ENCODE measurements around the gene KRT39. TPM values are rescaled to one million over a fixed set of nuclear protein-coding genes. Genes with fewer than 3 reads are reported as not detected.

Gene KRT39
- total RNA-seq, 2 donors from 2014 or later: not detected

- H3K4me3 ChIP-seq (ENCODE audit: low read length): peak overlapping the region; percentile 16
- H3K9me3 ChIP-seq (ENCODE audit: control insufficient read depth, low read length): no peaks in the 10 kb centered on the region
- H3K4me1 Mint-ChIP-seq: peaks cover 21% of the 10 kb centered on the region
- H3K36me3 Mint-ChIP-seq (ENCODE audit: low read depth): no peaks in the 10 kb centered on the region
- H3K27ac Mint-ChIP-seq: no peak overlapping the region
- no peaks in the 10 kb centered on the region for H3K27me3 Mint-ChIP-seq (ENCODE audit: insufficient read depth)
- H3K9me3 Mint-ChIP-seq: no peaks in the 10 kb centered on the region
- no peak for DNase-seq
- no peak overlapping the region for H3K4me3 Mint-ChIP-seq
- H3K27me3 ChIP-seq (ENCODE audit: control insufficient read depth, insufficient read depth, low read length, poor library complexity, severe bottlenecking): no peaks in the 10 kb centered on the region
- H3K27ac ChIP-seq (ENCODE audit: low read depth, low read length): no peak overlapping the region
- H3K36me3 ChIP-seq (ENCODE audit: control insufficient read depth, insufficient read depth, low read length): no peaks in the 10 kb centered on the region
- no peak overlapping the region for H3K9ac ChIP-seq (ENCODE audit: extremely low read depth, low read length, poor library complexity, severe bottlenecking)
- TF ChIP-seq, protein P1, sequence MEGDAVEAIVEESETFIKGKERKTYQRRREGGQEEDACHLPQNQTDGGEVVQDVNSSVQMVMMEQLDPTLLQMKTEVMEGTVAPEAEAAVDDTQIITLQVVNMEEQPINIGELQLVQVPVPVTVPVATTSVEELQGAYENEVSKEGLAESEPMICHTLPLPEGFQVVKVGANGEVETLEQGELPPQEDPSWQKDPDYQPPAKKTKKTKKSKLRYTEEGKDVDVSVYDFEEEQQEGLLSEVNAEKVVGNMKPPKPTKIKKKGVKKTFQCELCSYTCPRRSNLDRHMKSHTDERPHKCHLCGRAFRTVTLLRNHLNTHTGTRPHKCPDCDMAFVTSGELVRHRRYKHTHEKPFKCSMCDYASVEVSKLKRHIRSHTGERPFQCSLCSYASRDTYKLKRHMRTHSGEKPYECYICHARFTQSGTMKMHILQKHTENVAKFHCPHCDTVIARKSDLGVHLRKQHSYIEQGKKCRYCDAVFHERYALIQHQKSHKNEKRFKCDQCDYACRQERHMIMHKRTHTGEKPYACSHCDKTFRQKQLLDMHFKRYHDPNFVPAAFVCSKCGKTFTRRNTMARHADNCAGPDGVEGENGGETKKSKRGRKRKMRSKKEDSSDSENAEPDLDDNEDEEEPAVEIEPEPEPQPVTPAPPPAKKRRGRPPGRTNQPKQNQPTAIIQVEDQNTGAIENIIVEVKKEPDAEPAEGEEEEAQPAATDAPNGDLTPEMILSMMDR (conservative IDR thresholded peaks at IDR 0.05): no peak
- H3K4me1 ChIP-seq (ENCODE audit: control insufficient read depth, insufficient read depth, low read length): peaks cover 8% of the 10 kb centered on the region
- WGBS, 2 experiments (ENCODE audit: insufficient coverage in 1 of 2, insufficient read length in 1 of 2): 88% methylated on average over 1 of the region's 1 CpG; no CpG with 5 or more reads in 1 of the 2 experiments
Measured at GRCh38 chr17:41009936-41010335, 43.2 kb upstream of the KRT39 start.

DNA sequence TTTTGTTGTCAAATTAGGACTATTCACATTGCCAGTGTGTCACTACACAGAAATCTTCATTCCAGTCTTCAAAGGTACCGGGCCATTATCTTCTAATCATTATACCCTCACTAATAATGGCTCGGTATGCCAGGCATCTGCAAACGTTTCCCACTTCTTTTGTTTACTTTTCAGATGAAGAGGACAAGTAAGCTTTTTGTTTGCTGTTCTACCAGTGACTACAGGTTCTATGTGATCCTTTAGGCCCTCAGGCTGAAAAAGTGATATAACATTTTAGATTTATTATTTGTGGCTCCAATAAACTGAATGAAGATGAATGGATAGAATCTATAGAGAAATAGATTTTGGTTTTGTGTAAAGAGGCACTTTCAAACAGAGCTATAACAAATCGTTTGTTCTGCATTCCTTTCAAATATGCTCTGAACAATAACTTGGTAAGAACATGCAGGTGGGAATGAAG, 42.6 kb upstream of the KRT39 start:
- Histone ChIP-seq H3K4me1 (ENCODE audit: control insufficient read depth, insufficient read depth, low read length) (peaks cover 8% of the 10 kb centered on the region), H3K9me3 (ENCODE audit: control insufficient read depth, low read length) (no peaks in the 10 kb centered on the region), H3K9ac (ENCODE audit: extremely low read depth, low read length, poor library complexity, severe bottlenecking) (no peak overlapping the region), H3K4me3 (ENCODE audit: low read length) (peak overlapping the region; percentile 16), H3K27me3 (ENCODE audit: control insufficient read depth, insufficient read depth, low read length, poor library complexity, severe bottlenecking) (no peaks in the 10 kb centered on the region), H3K36me3 (ENCODE audit: control insufficient read depth, insufficient read depth, low read length) (no peaks in the 10 kb centered on the region), H3K27ac (ENCODE audit: low read depth, low read length) (no peak overlapping the region)
- TF ChIP-seq, protein P1 (conservative IDR thresholded peaks at IDR 0.05): no peak
- DNase-seq: peak; percentile 75
- Mint-ChIP-seq H3K4me1 (peaks cover 21% of the 10 kb centered on the region), H3K27ac (no peak overlapping the region), H3K27me3 (ENCODE audit: insufficient read depth) (no peaks in the 10 kb centered on the region), H3K9me3 (no peaks in the 10 kb centered on the region), H3K36me3 (ENCODE audit: low read depth) (no peaks in the 10 kb centered on the region), H3K4me3 (no peak overlapping the region)
- WGBS, 2 experiments (ENCODE audit: insufficient coverage in 1 of 2, insufficient read length in 1 of 2): 61 to 100% methylated on average over 1 to 4 of the region's 4 CpGs

- H3K9me3 ChIP-seq (ENCODE audit: control insufficient read depth, low read length): no peaks in the 10 kb centered on the region
- Mint-ChIP-seq H3K36me3 (ENCODE audit: low read depth) (no peaks in the 10 kb centered on the region), H3K27me3 (ENCODE audit: insufficient read depth) (no peaks in the 10 kb centered on the region), H3K9me3 (no peaks in the 10 kb centered on the region), H3K4me3 (no peak within 1 kb of the TSS), H3K4me1 (peaks cover 21% of the 10 kb centered on the region), H3K27ac (no peak within 1 kb of the TSS)
- peaks cover 8% of the 10 kb centered on the region for H3K4me1 ChIP-seq (ENCODE audit: control insufficient read depth, insufficient read depth, low read length)
- H3K9ac ChIP-seq (ENCODE audit: extremely low read depth, low read length, poor library complexity, severe bottlenecking): no peak within 1 kb of the TSS
- peak; percentile 68 for DNase-seq
- H3K27ac ChIP-seq (ENCODE audit: low read depth, low read length): no peak within 1 kb of the TSS
- TF ChIP-seq, protein P1 (conservative IDR thresholded peaks at IDR 0.05): no peak
- 91 to 100% methylated on average over 2 to 6 of the region's 8 CpGs for WGBS, 2 experiments (ENCODE audit: insufficient coverage in 1 of 2, insufficient read length in 1 of 2)
- H3K36me3 ChIP-seq (ENCODE audit: control insufficient read depth, insufficient read depth, low read length): no peaks in the 10 kb centered on the region
- no peaks in the 10 kb centered on the region for H3K27me3 ChIP-seq (ENCODE audit: control insufficient read depth, insufficient read depth, low read length, poor library complexity, severe bottlenecking)
- H3K4me3 ChIP-seq (ENCODE audit: low read length): peak within 1 kb of the TSS; percentile 16
Measured at GRCh38 chr17:41008811-41009210, 42.1 kb upstream of the KRT39 start, which contains the start of gene KRTAP3-1. KRTAP3-1 (minus strand) TSS chr17:41009128; CDS start chr17:41009074, 54 bp downstream.

Data from endodermal cell (in vitro differentiated cells).